ENCODE measurements around the gene ALDH1B1. TPM values are rescaled to one million over a fixed set of nuclear protein-coding genes. Genes with fewer than 3 reads are reported as not detected.

The ALDH1B1 gene
- total and polyA plus RNA-seq, 5 experiments from 2014 or later, result 4.5 to 11.9 (median 9.2) TPM

GRCh38 chr9:38432922-38433510, 40.5 kb downstream of the ALDH1B1 start:
- H3K4me1 Mint-ChIP-seq, result peaks cover 6 to 16% (median 7%) of the 10 kb centered on the region in 4 donors
- H3K27me3 Mint-ChIP-seq, result peaks cover 0 to 10% (median under 1%) of the 10 kb centered on the region in 5 donors
- H3K27ac Mint-ChIP-seq, result no peak overlapping the region
- H3K36me3 Mint-ChIP-seq, result no peaks in the 10 kb centered on the region
- H3K4me3 Mint-ChIP-seq, result no peak overlapping the region
- no peaks in the 10 kb centered on the region for H3K9me3 Mint-ChIP-seq
- DNase-seq, result peak in 3 of 10 donors; percentile 20 to 23 (median 21)
- no peak for ATAC-seq
- POLR2A ChIA-PET, result no interaction called here

- ATAC-seq, result no peak
- Mint-ChIP-seq H3K4me1 (peaks cover 6 to 16% (median 7%) of the 10 kb centered on the region in 4 donors), H3K36me3 (peaks cover 0 to 2% (median 0%) of the 10 kb centered on the region in 3 donors), H3K9me3 (no peaks in the 10 kb centered on the region), H3K27ac (no peak overlapping the region), H3K27me3 (peaks cover 0 to 17% (median 4%) of the 10 kb centered on the region in 5 donors), H3K4me3 (no peak overlapping the region)
- DNase-seq, result no peak
- POLR2A ChIA-PET, result no interaction called here
Measured at GRCh38 chr9:38434365-38434764, 41.9 kb downstream of the ALDH1B1 start.

GRCh38 chr9:38434853-38435252, 42.4 kb downstream of the ALDH1B1 start:
- DNase-seq, result no peak
- ATAC-seq, result no peak
- H3K27me3 Mint-ChIP-seq, result peaks cover 0 to 20% (median 4%) of the 10 kb centered on the region in 5 donors
- POLR2A ChIA-PET, result no interaction called here
- H3K27ac Mint-ChIP-seq, result no peak overlapping the region
- peaks cover 0 to 2% (median 0%) of the 10 kb centered on the region in 3 donors for H3K36me3 Mint-ChIP-seq
- H3K4me1 Mint-ChIP-seq, result peaks cover 6 to 16% (median 7%) of the 10 kb centered on the region in 4 donors
- H3K9me3 Mint-ChIP-seq, result no peaks in the 10 kb centered on the region
- no peak overlapping the region for H3K4me3 Mint-ChIP-seq

- no peak for ATAC-seq
- POLR2A ChIA-PET, result no interaction called here
- no peak overlapping the region for H3K27ac Mint-ChIP-seq
Measured at GRCh38 chr9:38435521-38435920, 43.0 kb downstream of the ALDH1B1 start.

GRCh38 chr9:38436708-38437107, 44.2 kb downstream of the ALDH1B1 start:
- no peak overlapping the region for H3K4me3 Mint-ChIP-seq
- peaks cover 0 to 7% (median 2%) of the 10 kb centered on the region in 4 donors for H3K4me1 Mint-ChIP-seq
- H3K27me3 Mint-ChIP-seq, result peaks cover 0 to 25% (median 8%) of the 10 kb centered on the region in 5 donors
- no peaks in the 10 kb centered on the region for H3K9me3 Mint-ChIP-seq
- DNase-seq (no peak), ATAC-seq (no peak)
- POLR2A ChIA-PET, result no interaction called here
- H3K27ac Mint-ChIP-seq, result peak overlapping the region in 1 of 10 donors; percentile 10
- peaks cover 0 to 2% (median 0%) of the 10 kb centered on the region in 3 donors for H3K36me3 Mint-ChIP-seq

More at GRCh38 chr9:38435521-38435920, 43.0 kb downstream of the ALDH1B1 start:
- DNase-seq, result no peak
- peaks cover 6 to 14% (median 7%) of the 10 kb centered on the region in 4 donors for H3K4me1 Mint-ChIP-seq
- no peak overlapping the region for H3K4me3 Mint-ChIP-seq
- no peaks in the 10 kb centered on the region for H3K9me3 Mint-ChIP-seq
- peaks cover 0 to 2% (median 0%) of the 10 kb centered on the region in 3 donors for H3K36me3 Mint-ChIP-seq
- H3K27me3 Mint-ChIP-seq, result peaks cover 0 to 20% (median 8%) of the 10 kb centered on the region in 5 donors

- peak overlapping the region in 2 of 10 donors; percentile 10 to 56 for H3K27ac Mint-ChIP-seq
- H3K36me3 Mint-ChIP-seq, result peaks cover 0 to 2% (median 0%) of the 10 kb centered on the region in 3 donors
- peaks cover 0 to 30% (median 12%) of the 10 kb centered on the region in 5 donors for H3K27me3 Mint-ChIP-seq
- DNase-seq, result no peak
- H3K4me3 Mint-ChIP-seq, result no peak overlapping the region
- ATAC-seq, result no peak
- peaks cover 0 to 5% (median under 1%) of the 10 kb centered on the region in 4 donors for H3K4me1 Mint-ChIP-seq
- H3K9me3 Mint-ChIP-seq, result no peaks in the 10 kb centered on the region
- POLR2A ChIA-PET, result no interaction called here
Measured at GRCh38 chr9:38437193-38437823, 44.8 kb downstream of the ALDH1B1 start.

GRCh38 chr9:38439291-38439915, 46.9 kb downstream of the ALDH1B1 start:
- no peak for ATAC-seq
- Mint-ChIP-seq H3K4me3 (no peak overlapping the region), H3K36me3 (peaks cover 0 to 2% (median 0%) of the 10 kb centered on the region in 3 donors), H3K4me1 (peaks cover 0 to 3% (median 0%) of the 10 kb centered on the region in 4 donors), H3K9me3 (no peaks in the 10 kb centered on the region), H3K27ac (no peak overlapping the region), H3K27me3 (peaks cover under 1 to 30% (median 15%) of the 10 kb centered on the region in 5 donors)
- POLR2A ChIA-PET, result no interaction called here
- DNase-seq, result no peak

- ATAC-seq, result no peak
- Mint-ChIP-seq H3K27ac (no peak overlapping the region), H3K4me3 (no peak overlapping the region), H3K4me1 (peaks cover 0 to 3% (median 0%) of the 10 kb centered on the region in 4 donors), H3K9me3 (no peaks in the 10 kb centered on the region), H3K27me3 (peaks cover 2 to 30% (median 18%) of the 10 kb centered on the region in 5 donors), H3K36me3 (peaks cover 0 to 2% (median 0%) of the 10 kb centered on the region in 3 donors)
- POLR2A ChIA-PET, result no interaction called here
- DNase-seq, result no peak
Measured at GRCh38 chr9:38439916-38440301, 47.4 kb downstream of the ALDH1B1 start.

GRCh38 chr9:38440516-38440915, 48.0 kb downstream of the ALDH1B1 start:
- H3K36me3 Mint-ChIP-seq, result peaks cover 0 to 2% (median 0%) of the 10 kb centered on the region in 3 donors
- H3K27ac Mint-ChIP-seq, result no peak overlapping the region
- H3K9me3 Mint-ChIP-seq, result peaks cover 0 to 2% (median 0%) of the 10 kb centered on the region in 9 donors
- peaks cover 0 to 3% (median 0%) of the 10 kb centered on the region in 4 donors for H3K4me1 Mint-ChIP-seq
- no peak for ATAC-seq
- H3K4me3 Mint-ChIP-seq, result no peak overlapping the region
- DNase-seq, result no peak
- POLR2A ChIA-PET, result no interaction called here
- peaks cover 2 to 30% (median 18%) of the 10 kb centered on the region in 5 donors for H3K27me3 Mint-ChIP-seq

GRCh38 chr9:38441347-38442085, 49.0 kb downstream of the ALDH1B1 start:
- no peak overlapping the region for H3K27ac Mint-ChIP-seq
- POLR2A ChIA-PET, result no interaction called here

GRCh38 chr9:38442473-38443096, 50.1 kb downstream of the ALDH1B1 start:
- Mint-ChIP-seq H3K27me3 (peaks cover 9 to 32% (median 21%) of the 10 kb centered on the region in 5 donors), H3K4me3 (no peak overlapping the region), H3K27ac (no peak overlapping the region), H3K4me1 (no peaks in the 10 kb centered on the region), H3K9me3 (peaks cover 0 to 3% (median 0%) of the 10 kb centered on the region in 9 donors), H3K36me3 (peaks cover 0 to 2% (median 2%) of the 10 kb centered on the region in 3 donors)
- POLR2A ChIA-PET, result no interaction called here
- no peak for ATAC-seq
- no peak for DNase-seq

More at GRCh38 chr9:38441347-38442085, 49.0 kb downstream of the ALDH1B1 start:
- ATAC-seq (no peak), DNase-seq (no peak)
- peaks cover 0 to 3% (median 0%) of the 10 kb centered on the region in 4 donors for H3K4me1 Mint-ChIP-seq
- H3K36me3 Mint-ChIP-seq, result peaks cover 0 to 2% (median 2%) of the 10 kb centered on the region in 3 donors
- peaks cover 0 to 3% (median 0%) of the 10 kb centered on the region in 9 donors for H3K9me3 Mint-ChIP-seq
- H3K27me3 Mint-ChIP-seq, result peaks cover 5 to 30% (median 20%) of the 10 kb centered on the region in 5 donors
- H3K4me3 Mint-ChIP-seq, result no peak overlapping the region

- no peak overlapping the region for H3K27ac Mint-ChIP-seq
- ATAC-seq, result no peak
- peaks cover 0 to 3% (median 0%) of the 10 kb centered on the region in 9 donors for H3K9me3 Mint-ChIP-seq
- POLR2A ChIA-PET, result no interaction called here
- H3K4me1 Mint-ChIP-seq, result no peaks in the 10 kb centered on the region
- H3K4me3 Mint-ChIP-seq, result no peak overlapping the region
- DNase-seq, result no peak
- H3K36me3 Mint-ChIP-seq, result peaks cover 0 to 2% (median 2%) of the 10 kb centered on the region in 3 donors
- peaks cover 9 to 32% (median 22%) of the 10 kb centered on the region in 5 donors for H3K27me3 Mint-ChIP-seq
Measured at GRCh38 chr9:38443181-38443580, 50.7 kb downstream of the ALDH1B1 start.
